Activated CD8-positive, alpha-beta memory T cell treated with anti-CD3 and anti-CD28 coated beads, Interleukin-2, amount 10 ng/mL, durations not matched to agents 7 days and 5 days (primary cell): ENCODE data around the gene NAT8. TPM values are rescaled to one million over a fixed set of nuclear protein-coding genes. Genes with fewer than 3 reads are reported as not detected.
"Not testable (repeated sequence)": the region's sequence is repeated elsewhere in the genome, so short reads cannot be mapped to it uniquely, and the experiment has no call there.

Source experiments
- ATAC-seq: fragments of 150-1000 bp; cut with Tn5 transposase; one replicate; pipeline ENCODE4 v1.10.0; 2021; ENCODE audit warnings: moderate library complexity
- CTCF ChIA-PET: fragments of 350-600 bp; sonication (Branson Sonifier 250); formaldehyde crosslinking; loops from one replicate; lab custom pipeline; 2021; ENCODE audit warnings: antibody characterized with exemption; lab: Charles Lee
- DNase-seq: peaks from one replicate; pipeline ENCODE4 v3.0.0-alpha.2; 2020
- H3K27ac Mint-ChIP-seq: one replicate; pipeline ENCODE4 v1.8.0; 2021; ENCODE audit warnings: mild to moderate bottlenecking, mixed read lengths
- H3K27me3 Mint-ChIP-seq: one replicate; pipeline ENCODE4 v1.8.0; 2021; ENCODE audit warnings: mixed read lengths
- H3K36me3 Mint-ChIP-seq: one replicate; pipeline ENCODE4 v1.8.0; 2021; ENCODE audit warnings: mild to moderate bottlenecking, mixed read lengths
- H3K4me1 Mint-ChIP-seq: one replicate; pipeline ENCODE4 v1.8.0; 2021; ENCODE audit warnings: mixed read lengths
- H3K4me3 Mint-ChIP-seq: one replicate; pipeline ENCODE4 v1.8.0; 2021; ENCODE audit warnings: mild to moderate bottlenecking, moderate library complexity, mixed read lengths
- H3K9me3 Mint-ChIP-seq: one replicate; pipeline ENCODE4 v1.8.0; 2022; ENCODE audit warnings: low read depth, mixed read lengths
- total RNA-seq, 2 experiments: library from RNA; stranded (reverse); gene quantifications; one replicate each; pipeline ENCODE4 v1.2.3, GENCODE V29; 2021

NAT8 gene, protein sequence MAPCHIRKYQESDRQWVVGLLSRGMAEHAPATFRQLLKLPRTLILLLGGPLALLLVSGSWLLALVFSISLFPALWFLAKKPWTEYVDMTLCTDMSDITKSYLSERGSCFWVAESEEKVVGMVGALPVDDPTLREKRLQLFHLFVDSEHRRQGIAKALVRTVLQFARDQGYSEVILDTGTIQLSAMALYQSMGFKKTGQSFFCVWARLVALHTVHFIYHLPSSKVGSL
- not detected for total RNA-seq

- Mint-ChIP-seq H3K4me1 (no peaks in the 10 kb centered on the region), H3K27ac (no peak within 1 kb of the TSS), H3K9me3 (peaks cover 2% of the 10 kb centered on the region), H3K36me3 (peaks cover 1% of the 10 kb centered on the region), H3K27me3 (peaks cover 14% of the 10 kb centered on the region), H3K4me3 (no peak within 1 kb of the TSS)
- CTCF ChIA-PET = no interaction called here
- ATAC-seq = no peak
- no peak for DNase-seq
These were observed at the start of gene NAT8 for GRCh38 chr2:73642338-73643018. NAT8 (minus strand) TSS chr2:73642422; CDS start chr2:73641628, 794 bp downstream.

DNA sequence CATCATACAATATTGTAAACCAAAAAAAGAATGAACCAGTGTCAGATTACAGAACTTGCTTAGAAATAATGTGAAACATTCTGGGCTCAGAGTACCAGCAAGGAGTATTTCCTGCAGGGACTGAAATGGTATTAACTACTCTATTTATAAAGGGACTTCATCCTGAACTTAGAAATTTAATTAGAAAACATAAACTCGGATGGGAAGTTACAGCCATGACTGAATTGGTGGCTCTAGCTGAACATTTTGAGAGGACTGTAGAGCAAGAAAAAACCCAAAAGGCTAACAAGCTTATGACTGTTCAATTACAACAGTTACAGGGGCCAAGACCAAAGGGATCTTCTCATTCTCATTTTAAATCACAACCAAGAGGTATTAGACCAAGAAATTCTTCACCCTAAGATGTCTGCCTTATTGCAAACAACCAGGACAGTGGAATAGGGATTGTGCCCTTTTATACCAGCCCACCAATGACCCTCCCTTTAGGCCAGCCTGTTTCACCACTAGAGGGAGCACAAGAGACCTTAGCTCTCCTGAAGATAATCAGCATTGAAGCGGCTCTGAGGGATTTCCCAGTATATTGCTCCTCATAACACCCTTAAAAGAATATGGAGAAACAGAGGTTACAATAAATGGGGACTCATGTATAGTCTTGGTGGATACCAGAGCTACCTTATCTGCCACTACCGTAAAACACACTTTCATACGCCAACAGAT, 48.3 kb upstream of the NAT8 start:
- H3K27ac Mint-ChIP-seq, H3K27me3 Mint-ChIP-seq, DNase-seq, H3K36me3 Mint-ChIP-seq, H3K9me3 Mint-ChIP-seq, H3K4me1 Mint-ChIP-seq, H3K4me3 Mint-ChIP-seq: not testable (repeated sequence)
- ATAC-seq = peak; percentile 76
- CTCF ChIA-PET = interaction anchor here (0.7 to 1.7 kb wide), 3 partner anchors 11 to 398 kb away, joined by 3 read pairs; no protein-coding TSS in a partner anchor

- H3K4me3 Mint-ChIP-seq, H3K36me3 Mint-ChIP-seq, ATAC-seq, H3K4me1 Mint-ChIP-seq, DNase-seq, H3K9me3 Mint-ChIP-seq, CTCF ChIA-PET, H3K27ac Mint-ChIP-seq, H3K27me3 Mint-ChIP-seq: not testable (repeated sequence)
These were observed 46.3 kb upstream of the NAT8 start for GRCh38 chr2:73688494-73688893.

DNA sequence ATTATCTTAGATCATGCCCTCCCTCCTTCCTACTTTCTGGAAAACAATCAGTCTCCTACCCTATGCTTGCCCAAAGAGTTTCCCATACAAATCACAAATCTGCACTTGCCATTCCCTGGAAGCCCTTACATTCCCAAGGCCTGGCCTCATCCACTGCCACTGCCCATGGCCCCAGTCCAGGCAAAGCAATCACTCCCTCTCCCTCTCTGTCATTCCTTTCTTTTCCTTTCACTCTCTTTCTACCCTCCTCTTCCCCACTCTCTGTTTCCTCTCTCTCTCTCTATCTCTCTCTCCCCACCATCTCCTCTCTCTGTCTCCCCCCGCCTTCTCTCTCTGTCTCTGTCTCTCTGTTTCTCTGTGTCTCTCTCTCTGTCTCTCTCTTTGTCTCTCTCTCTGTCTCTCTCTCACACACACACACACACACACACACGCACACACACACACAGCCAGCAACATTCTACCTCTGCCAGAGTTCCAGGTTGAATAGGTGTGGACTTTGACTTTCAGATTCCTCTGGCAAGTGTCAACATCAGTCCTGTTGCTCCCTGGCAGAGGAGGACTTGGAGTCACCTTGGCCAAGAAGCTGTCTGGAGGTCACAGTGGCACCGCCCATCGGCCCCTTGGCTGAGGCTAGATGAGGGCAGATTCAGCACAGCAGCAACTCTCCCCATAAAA, 43.7 kb upstream of the NAT8 start:
- H3K27ac Mint-ChIP-seq = no peak overlapping the region
- no peak for DNase-seq
- no peaks in the 10 kb centered on the region for H3K9me3 Mint-ChIP-seq
- H3K36me3 Mint-ChIP-seq = no peaks in the 10 kb centered on the region
- CTCF ChIA-PET = no interaction called here
- no peak for ATAC-seq
- no peaks in the 10 kb centered on the region for H3K4me1 Mint-ChIP-seq
- peaks cover 11% of the 10 kb centered on the region for H3K27me3 Mint-ChIP-seq
- H3K4me3 Mint-ChIP-seq = no peak overlapping the region

GRCh38 chr2:73684905-73685304, 42.7 kb upstream of the NAT8 start:
- ATAC-seq, H3K4me1 Mint-ChIP-seq, H3K9me3 Mint-ChIP-seq, H3K27ac Mint-ChIP-seq, DNase-seq, H3K4me3 Mint-ChIP-seq, H3K36me3 Mint-ChIP-seq, CTCF ChIA-PET: not testable (repeated sequence)
- peaks cover 13% of the 10 kb centered on the region for H3K27me3 Mint-ChIP-seq

GRCh38 chr2:73684325-73684724, 42.1 kb upstream of the NAT8 start:
- peaks cover 13% of the 10 kb centered on the region for H3K27me3 Mint-ChIP-seq
- H3K4me3 Mint-ChIP-seq, H3K4me1 Mint-ChIP-seq, H3K36me3 Mint-ChIP-seq, DNase-seq, H3K27ac Mint-ChIP-seq, H3K9me3 Mint-ChIP-seq, CTCF ChIA-PET, ATAC-seq: not testable (repeated sequence)

GRCh38 chr2:73679951-73680571, 37.8 kb upstream of the NAT8 start:
- CTCF ChIA-PET = interaction anchor here (0.6 to 1.3 kb wide), 10 partner anchors 9 to 470 kb away, joined by 3 to 4 read pairs (median 3); partner anchors contain the start of genes BOLA3 and TPRKB
- DNase-seq, H3K9me3 Mint-ChIP-seq, H3K4me1 Mint-ChIP-seq, H3K27ac Mint-ChIP-seq, ATAC-seq, H3K36me3 Mint-ChIP-seq, H3K4me3 Mint-ChIP-seq: not testable (repeated sequence)
- H3K27me3 Mint-ChIP-seq = peaks cover 11% of the 10 kb centered on the region

GRCh38 chr2:73679237-73679636, 37.0 kb upstream of the NAT8 start:
- H3K9me3 Mint-ChIP-seq, ATAC-seq, DNase-seq, H3K27ac Mint-ChIP-seq, H3K36me3 Mint-ChIP-seq, H3K4me3 Mint-ChIP-seq, H3K4me1 Mint-ChIP-seq: not testable (repeated sequence)
- H3K27me3 Mint-ChIP-seq = peaks cover 11% of the 10 kb centered on the region
- CTCF ChIA-PET = interaction anchor here (0.9 kb wide), 1 partner anchor 11 kb away, joined by 3 read pairs; no protein-coding TSS in a partner anchor

GRCh38 chr2:73678008-73678407, 35.8 kb upstream of the NAT8 start:
- H3K36me3 Mint-ChIP-seq, H3K9me3 Mint-ChIP-seq, H3K27ac Mint-ChIP-seq, H3K4me1 Mint-ChIP-seq, ATAC-seq, DNase-seq, H3K27me3 Mint-ChIP-seq, CTCF ChIA-PET, H3K4me3 Mint-ChIP-seq: not testable (repeated sequence)

DNA sequence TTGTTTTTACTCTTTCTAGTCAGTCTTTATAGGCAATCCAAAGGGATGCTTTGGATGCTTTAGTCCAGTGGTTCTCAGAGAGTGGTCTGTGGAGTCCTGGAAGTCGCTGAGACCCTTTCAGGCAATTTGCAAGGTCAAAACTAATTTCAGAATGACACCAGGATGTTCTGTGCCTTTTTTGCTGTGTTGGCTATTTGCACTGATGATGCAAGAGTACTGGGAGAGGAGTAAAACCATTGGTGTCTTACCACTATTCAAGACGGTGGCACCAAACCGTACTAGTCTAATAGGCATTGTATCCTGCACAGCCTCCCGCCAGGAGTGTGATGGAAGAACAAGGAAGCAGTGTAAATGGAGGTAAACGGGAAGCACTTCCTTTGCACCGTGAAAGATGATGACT, 34.0 kb upstream of the NAT8 start:
- DNase-seq, H3K36me3 Mint-ChIP-seq, CTCF ChIA-PET, H3K4me1 Mint-ChIP-seq, H3K4me3 Mint-ChIP-seq, H3K27ac Mint-ChIP-seq, H3K27me3 Mint-ChIP-seq, H3K9me3 Mint-ChIP-seq, ATAC-seq: not testable (repeated sequence)

- ATAC-seq, H3K4me3 Mint-ChIP-seq, DNase-seq, H3K4me1 Mint-ChIP-seq, H3K36me3 Mint-ChIP-seq, H3K27me3 Mint-ChIP-seq, CTCF ChIA-PET, H3K9me3 Mint-ChIP-seq, H3K27ac Mint-ChIP-seq: not testable (repeated sequence)
These were observed 32.5 kb upstream of the NAT8 start for GRCh38 chr2:73674696-73675157.

DNA sequence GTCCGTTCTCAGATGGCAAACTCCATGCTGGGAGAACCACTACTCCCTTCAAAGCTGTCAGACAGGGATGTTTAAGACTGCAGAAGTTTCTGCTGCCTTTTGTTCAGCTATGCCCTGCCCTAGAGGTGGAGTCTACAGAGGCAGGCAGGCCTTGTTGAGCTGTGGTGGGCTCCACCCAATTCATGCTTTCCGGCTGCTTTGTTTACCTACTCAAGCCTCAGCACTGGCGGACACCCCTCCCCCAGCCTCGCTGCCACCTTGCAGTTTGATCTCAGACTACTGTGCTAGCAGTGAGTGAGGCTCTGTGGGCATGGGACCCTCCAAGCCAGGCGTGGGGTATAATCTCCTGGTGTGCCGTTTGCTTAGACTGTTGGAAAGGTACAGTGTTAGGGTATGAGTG, 27.8 kb upstream of the NAT8 start:
- CTCF ChIA-PET, H3K27ac Mint-ChIP-seq, H3K4me1 Mint-ChIP-seq, H3K9me3 Mint-ChIP-seq, ATAC-seq, H3K36me3 Mint-ChIP-seq, H3K4me3 Mint-ChIP-seq, DNase-seq: not testable (repeated sequence)
- peaks cover 14% of the 10 kb centered on the region for H3K27me3 Mint-ChIP-seq

GRCh38 chr2:73667239-73667638, 25.0 kb upstream of the NAT8 start:
- H3K36me3 Mint-ChIP-seq, CTCF ChIA-PET, ATAC-seq, H3K27ac Mint-ChIP-seq, H3K4me1 Mint-ChIP-seq, H3K9me3 Mint-ChIP-seq, DNase-seq, H3K4me3 Mint-ChIP-seq: not testable (repeated sequence)
- H3K27me3 Mint-ChIP-seq = peaks cover 18% of the 10 kb centered on the region
